NB4 (cell line): ENCODE results near the gene MEGF11.

Experiments used
- POLR2A ChIP-seq: IDR thresholded peaks from 2 replicates; pipeline ENCODE4 v1.6.1; 2011; ENCODE audit warnings: mild to moderate bottlenecking; ENCODE audit not compliant: insufficient read length; ENCODE audit errors: extremely low read depth
- TF ChIP-seq, protein P1 (sequence below): IDR thresholded peaks from one replicate; pipeline ENCODE4 v1.5.1; 2012; ENCODE audit warnings: low read depth, low read length

DNA sequence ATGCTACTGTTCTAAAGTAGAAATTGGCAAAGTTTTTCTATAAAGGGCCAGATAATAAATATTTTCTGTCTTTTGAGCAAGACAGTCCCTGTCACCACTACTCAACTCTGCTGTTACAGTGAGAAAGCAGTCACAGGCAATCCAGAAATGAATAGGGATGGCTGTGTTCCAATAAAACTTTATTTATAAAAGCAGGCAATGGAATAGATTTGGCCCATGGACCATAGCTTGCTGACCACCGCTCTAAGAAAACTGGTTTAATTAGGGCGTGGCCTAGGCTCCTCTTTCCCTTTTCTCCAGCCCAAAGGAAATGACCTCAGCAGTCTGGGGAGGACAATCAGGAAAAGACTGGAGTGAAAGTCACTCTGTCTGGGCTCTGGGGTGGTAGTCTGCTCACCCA is 183.8 kb downstream of the MEGF11 start:
- no peak for TF ChIP-seq POLR2A
- TF ChIP-seq, protein P1, sequence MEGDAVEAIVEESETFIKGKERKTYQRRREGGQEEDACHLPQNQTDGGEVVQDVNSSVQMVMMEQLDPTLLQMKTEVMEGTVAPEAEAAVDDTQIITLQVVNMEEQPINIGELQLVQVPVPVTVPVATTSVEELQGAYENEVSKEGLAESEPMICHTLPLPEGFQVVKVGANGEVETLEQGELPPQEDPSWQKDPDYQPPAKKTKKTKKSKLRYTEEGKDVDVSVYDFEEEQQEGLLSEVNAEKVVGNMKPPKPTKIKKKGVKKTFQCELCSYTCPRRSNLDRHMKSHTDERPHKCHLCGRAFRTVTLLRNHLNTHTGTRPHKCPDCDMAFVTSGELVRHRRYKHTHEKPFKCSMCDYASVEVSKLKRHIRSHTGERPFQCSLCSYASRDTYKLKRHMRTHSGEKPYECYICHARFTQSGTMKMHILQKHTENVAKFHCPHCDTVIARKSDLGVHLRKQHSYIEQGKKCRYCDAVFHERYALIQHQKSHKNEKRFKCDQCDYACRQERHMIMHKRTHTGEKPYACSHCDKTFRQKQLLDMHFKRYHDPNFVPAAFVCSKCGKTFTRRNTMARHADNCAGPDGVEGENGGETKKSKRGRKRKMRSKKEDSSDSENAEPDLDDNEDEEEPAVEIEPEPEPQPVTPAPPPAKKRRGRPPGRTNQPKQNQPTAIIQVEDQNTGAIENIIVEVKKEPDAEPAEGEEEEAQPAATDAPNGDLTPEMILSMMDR = no peak
